OCI-LY7 (cell line): ENCODE results near the gene PFAS. TPM values are rescaled to one million over a fixed set of nuclear protein-coding genes. Genes with fewer than 3 reads are reported as not detected.

ENCODE experiments used
- BruUV-seq: library from RNA; stranded (reverse); fragments of 400-500 nt; replicated peaks from 2 replicates; lab custom pipeline; 2021; lab: Mats Ljungman, UMichigan
- CTCF ChIA-PET: fragments of 300-600 bp; sonication (Branson Sonifier 250); formaldehyde crosslinking; loops from one replicate; lab custom pipeline; 2022; ENCODE audit warnings: antibody characterized with exemption; ENCODE audit not compliant: unreplicated experiment; lab: Charles Lee
- POLR2A ChIA-PET: fragments of 300-600 bp; sonication (Branson Sonifier 250); formaldehyde crosslinking; loops from one replicate; lab custom pipeline; 2022; ENCODE audit warnings: antibody characterized with exemption; lab: Charles Lee
- DNase-seq: peaks from one replicate; pipeline ENCODE4 v3.0.0-alpha.2; 2015; ENCODE audit warnings: low spot score
- H2AFZ ChIP-seq: fragments of 200-600 bp; sonication (generic), shearing (Covaris generic); 2 replicates; pipeline ENCODE4 v1.6.1; 2014; ENCODE audit warnings: mild to moderate bottlenecking, antibody characterized with exemption, low read length, moderate library complexity
- H3K27ac ChIP-seq: fragments of 200-600 bp; sonication (generic); 2 replicates; pipeline ENCODE4 v1.5.1; 2014; ENCODE audit warnings: mixed run types, low read depth, mild to moderate bottlenecking, moderate library complexity, low read length, inconsistent platforms; ENCODE audit not compliant: poor library complexity, severe bottlenecking
- H3K36me3 ChIP-seq: fragments of 200-600 bp; sonication (generic); 2 replicates; pipeline ENCODE4 v1.6.1; 2014; ENCODE audit warnings: mild to moderate bottlenecking, antibody characterized with exemption, low read length, moderate library complexity, mixed read lengths; ENCODE audit not compliant: insufficient read depth
- H3K4me1 ChIP-seq: fragments of 200-600 bp; sonication (generic); 2 replicates; pipeline ENCODE4 v1.5.1; 2014; ENCODE audit warnings: mild to moderate bottlenecking, low read length; ENCODE audit not compliant: insufficient read depth, poor library complexity, severe bottlenecking
- H3K4me2 ChIP-seq: fragments of 200-600 bp; sonication (generic); 2 replicates; pipeline ENCODE4 v1.6.1; 2014; ENCODE audit warnings: mild to moderate bottlenecking, low read length
- H3K4me3 ChIP-seq: fragments of 200-600 bp; sonication (generic); 2 replicates; pipeline ENCODE4 v1.5.1; 2014; ENCODE audit warnings: mild to moderate bottlenecking, low read depth, low read length; ENCODE audit not compliant: poor library complexity, severe bottlenecking
- H3K79me2 ChIP-seq: fragments of 200-600 bp; sonication (generic); 2 replicates; pipeline ENCODE4 v1.6.1; 2016; ENCODE audit warnings: low read depth, mild to moderate bottlenecking, low read length, moderate library complexity, mixed read lengths; ENCODE audit not compliant: insufficient read depth
- H3K9me2 ChIP-seq: fragments of 200-600 bp; sonication (generic); 2 replicates; pipeline ENCODE4 v1.6.1; 2016; ENCODE audit warnings: mild to moderate bottlenecking, low read length, mixed read lengths; ENCODE audit not compliant: insufficient read depth
- H3K9me3 ChIP-seq: fragments of 200-600 bp; sonication (generic); 2 replicates; pipeline ENCODE4 v1.6.1; 2014; ENCODE audit warnings: mild to moderate bottlenecking, mixed run types, low read length, mixed read lengths
- H4K20me1 ChIP-seq: fragments of 200-600 bp; sonication (generic); 2 replicates; pipeline ENCODE4 v1.6.1; 2014; ENCODE audit warnings: mild to moderate bottlenecking, antibody characterized with exemption, low read length, moderate library complexity, mixed read lengths; ENCODE audit not compliant: insufficient read depth
- EZH2phosphoT487 ChIP-seq: fragments of 200-600 bp; sonication (generic); IDR thresholded peaks from 2 replicates; pipeline ENCODE4 v1.6.1; 2018; ENCODE audit warnings: low read depth, borderline replicate concordance, mild to moderate bottlenecking, mixed run types, antibody characterized with exemption, low read length, moderate library complexity, mixed read lengths
- intact Hi-C: fragments of 100-400 bp; cut with micrococcal nuclease; formaldehyde crosslinking; loops from one replicate; pipeline ENCODE4 v1.10.0; 2022; ENCODE audit not compliant: unreplicated experiment
- total RNA-seq, 2 experiments: library from RNA; depleted of rRNA in 1 of 2; stranded (reverse); fragments of >200 nt in 1 of 2; shearing (Covaris generic) in 1 of 2; gene quantifications; 2 replicates each; pipeline ENCODE4 v1.2.3, GENCODE V29; 2014 to 2022
- TF ChIP-seq, protein P1 (sequence below): fragments of 200-600 bp; sonication (generic); conservative IDR thresholded peaks from 2 replicates; pipeline ENCODE4 v1.5.1; 2014; ENCODE audit warnings: mild to moderate bottlenecking, antibody characterized with exemption, low read length, moderate library complexity, mixed read lengths

PFAS gene
- total RNA-seq, 2 experiments from 2014 or later, result 114 to 180 TPM

DNA sequence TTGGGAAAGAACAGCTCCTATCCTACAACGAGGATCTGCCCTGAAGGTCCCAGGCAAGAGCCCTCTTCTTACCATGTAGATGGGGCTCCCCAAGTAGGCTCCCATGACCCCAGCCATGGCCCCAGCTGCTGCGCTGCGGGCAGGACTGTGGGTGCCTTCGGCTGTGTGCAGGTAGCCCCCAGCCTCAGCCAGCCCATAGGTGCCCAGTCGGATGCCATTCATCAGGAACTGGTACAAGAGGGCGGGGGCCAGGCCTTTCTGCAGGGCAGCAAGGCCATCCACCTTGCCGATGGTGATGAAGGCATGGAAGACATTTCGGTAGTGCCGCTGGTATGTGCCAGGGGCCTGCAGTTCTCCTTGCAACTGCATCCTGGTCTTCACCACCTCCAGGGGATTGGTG is 45.3 kb downstream of the PFAS start:
- no peak for DNase-seq
- Histone ChIP-seq H3K27ac (no peak overlapping the region), H3K4me2 (peak overlapping the region; percentile 81), H4K20me1 (no peaks in the 10 kb centered on the region), H3K9me3 (no peaks in the 10 kb centered on the region), H3K79me2 (no peaks in the 10 kb centered on the region), H3K4me3 (peak overlapping the region; percentile 80), H2AFZ (peak overlapping the region; percentile 57; the same call in 1 of the 2 replicates), H3K36me3 (peaks cover 3% of the 10 kb centered on the region; the same call in 1 of the 2 replicates), H3K9me2 (no peaks in the 10 kb centered on the region), H3K4me1 (peaks cover 31% of the 10 kb centered on the region)
- CTCF ChIA-PET, result interaction anchor here (1.0 kb wide), 1 partner anchor 46 kb away, joined by 3 read pairs; the partner anchor contains the start of gene CTC1
- intact Hi-C loops, result no loop called here
- TF ChIP-seq EZH2phosphoT487, result no peak
- TF ChIP-seq, protein P1, sequence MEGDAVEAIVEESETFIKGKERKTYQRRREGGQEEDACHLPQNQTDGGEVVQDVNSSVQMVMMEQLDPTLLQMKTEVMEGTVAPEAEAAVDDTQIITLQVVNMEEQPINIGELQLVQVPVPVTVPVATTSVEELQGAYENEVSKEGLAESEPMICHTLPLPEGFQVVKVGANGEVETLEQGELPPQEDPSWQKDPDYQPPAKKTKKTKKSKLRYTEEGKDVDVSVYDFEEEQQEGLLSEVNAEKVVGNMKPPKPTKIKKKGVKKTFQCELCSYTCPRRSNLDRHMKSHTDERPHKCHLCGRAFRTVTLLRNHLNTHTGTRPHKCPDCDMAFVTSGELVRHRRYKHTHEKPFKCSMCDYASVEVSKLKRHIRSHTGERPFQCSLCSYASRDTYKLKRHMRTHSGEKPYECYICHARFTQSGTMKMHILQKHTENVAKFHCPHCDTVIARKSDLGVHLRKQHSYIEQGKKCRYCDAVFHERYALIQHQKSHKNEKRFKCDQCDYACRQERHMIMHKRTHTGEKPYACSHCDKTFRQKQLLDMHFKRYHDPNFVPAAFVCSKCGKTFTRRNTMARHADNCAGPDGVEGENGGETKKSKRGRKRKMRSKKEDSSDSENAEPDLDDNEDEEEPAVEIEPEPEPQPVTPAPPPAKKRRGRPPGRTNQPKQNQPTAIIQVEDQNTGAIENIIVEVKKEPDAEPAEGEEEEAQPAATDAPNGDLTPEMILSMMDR, result no peak
- no TSS peak for BruUV-seq
- POLR2A ChIA-PET, result interaction anchor here (1.7 to 2.9 kb wide), 3 partner anchors 47 to 72 kb away, joined by 4 to 20 read pairs (median 20); partner anchors contain the start of gene CTC1

GRCh38 chr17:8294814-8295316 is 45.8 kb downstream of the PFAS start:
- intact Hi-C loops, result no loop called here
- Histone ChIP-seq H3K4me3 (peak overlapping the region; percentile 80), H2AFZ (peak overlapping the region; percentile 57; the same call in 1 of the 2 replicates), H3K79me2 (no peaks in the 10 kb centered on the region), H3K4me2 (peak overlapping the region; percentile 81), H3K27ac (peak overlapping the region; percentile 63), H3K4me1 (peaks cover 26% of the 10 kb centered on the region), H3K9me3 (no peaks in the 10 kb centered on the region), H3K9me2 (no peaks in the 10 kb centered on the region), H3K36me3 (peaks cover 3% of the 10 kb centered on the region; the same call in 1 of the 2 replicates), H4K20me1 (no peaks in the 10 kb centered on the region)
- TF ChIP-seq, protein P1, result no peak
- TF ChIP-seq EZH2phosphoT487, result no peak
- no peak for DNase-seq
- POLR2A ChIA-PET, result interaction anchor here (0.7 to 2.9 kb wide), 16 partner anchors 10 to 607 kb away, joined by 3 to 20 read pairs (median 3); partner anchors contain the start of genes AURKB, CTC1, ODF4 and PFAS
- CTCF ChIA-PET, result interaction anchor here (1.0 kb wide), 1 partner anchor 46 kb away, joined by 3 read pairs; the partner anchor contains the start of gene CTC1
- BruUV-seq, result TSS peak; percentile 83

DNA sequence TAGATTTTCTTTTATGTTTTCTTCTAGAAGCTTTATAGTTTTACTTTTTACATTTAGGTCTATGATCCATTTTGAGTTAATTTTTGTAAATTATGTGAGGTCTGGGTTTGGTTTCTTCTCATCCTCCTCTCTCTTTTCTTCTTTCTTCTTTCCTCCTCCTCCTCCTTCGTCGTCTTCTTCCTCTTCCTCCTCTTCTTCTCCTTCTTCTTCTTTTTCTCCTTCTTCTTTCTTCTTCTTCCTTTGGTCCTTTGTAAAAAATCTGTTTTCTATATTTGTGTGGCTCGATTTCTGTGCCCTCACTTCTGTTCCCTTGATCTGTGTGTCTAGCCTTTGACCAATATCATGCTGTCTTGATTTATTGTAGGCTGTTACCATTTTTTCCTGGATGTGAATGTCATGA is 51.1 kb downstream of the PFAS start:
- Histone ChIP-seq H3K27ac (peak overlapping the region; percentile 4), H3K79me2 (no peaks in the 10 kb centered on the region), H3K4me3 (no peak overlapping the region), H3K36me3 (no peaks in the 10 kb centered on the region), H3K4me2 (peak overlapping the region; percentile 49), H3K9me2 (no peaks in the 10 kb centered on the region), H3K9me3 (no peaks in the 10 kb centered on the region), H3K4me1 (peaks cover 6% of the 10 kb centered on the region), H2AFZ (peak overlapping the region; percentile 75), H4K20me1 (no peaks in the 10 kb centered on the region)
- ChIA-PET POLR2A (interaction anchor here (1.1 kb wide), 1 partner anchor 77 kb away, joined by 3 read pairs; no protein-coding TSS in a partner anchor), CTCF (no interaction called here)
- intact Hi-C loops, result loop anchor here (1.0 to 5.0 kb wide), 7 partner anchors 51 to 228 kb away; partner anchors contain the start of genes CTC1 and PFAS
- no peak for TF ChIP-seq EZH2phosphoT487
- TF ChIP-seq, protein P1, result no peak
- DNase-seq, result no peak
- BruUV-seq, result no TSS peak
